H1 (cell line): Measurements from ENCODE around the gene ZHX3. TPM values are rescaled to one million over a fixed set of nuclear protein-coding genes. Genes with fewer than 3 reads are reported as not detected.

Experiments
- CTCF ChIA-PET: fragments of 300-600 bp; sonication (Branson Sonifier 250); formaldehyde crosslinking; loops from one replicate; lab custom pipeline; 2021; ENCODE audit not compliant: partially characterized antibody; lab: Charles Lee
- POLR2A ChIA-PET: fragments of 300-600 bp; sonication (Branson Sonifier 250); formaldehyde crosslinking; loops from one replicate; lab custom pipeline; 2021; ENCODE audit warnings: inconsistent platforms; ENCODE audit not compliant: partially characterized antibody; lab: Charles Lee
- DNase-seq, 2 experiments: peaks; one replicate each; pipeline versions ENCODE4 v3.0.0 to v3.0.0-alpha.2; 2010 to 2022; ENCODE audit warnings: low spot score in 2 of 2, low read depth in 1 of 2, mixed read lengths in 1 of 2
- FAIRE-seq: peaks from 2 replicates; lab custom pipeline; 2011; peaks lifted over from hg19 to GRCh38; lab: Jason Lieb, UNC
- H2AFZ ChIP-seq: 2 replicates; pipeline ENCODE4 v1.8.1; 2012; ENCODE audit warnings: low read length, inconsistent platforms
- H2AK5ac ChIP-seq: 2 replicates; pipeline ENCODE4 v1.6.1; 2013; ENCODE audit warnings: low read depth, low read length
- H2BK120ac ChIP-seq: replicated peaks from 2 replicates; pipeline ENCODE3; 2013; ENCODE audit warnings: low read depth, low read length, inconsistent platforms
- H2BK12ac ChIP-seq: 2 replicates; pipeline ENCODE4 v1.6.1; 2013; ENCODE audit warnings: low read depth, low read length
- H2BK15ac ChIP-seq: 2 replicates; pipeline ENCODE4 v1.6.1; 2013; ENCODE audit warnings: low read length
- H2BK20ac ChIP-seq: 2 replicates; pipeline ENCODE4 v1.6.1; 2013; ENCODE audit warnings: low read length
- H2BK5ac ChIP-seq: 2 replicates; pipeline ENCODE4 v1.6.1; 2013; ENCODE audit warnings: low read depth, low read length
- H3K14ac ChIP-seq: 2 replicates; pipeline ENCODE4 v1.6.1; 2013; ENCODE audit warnings: inconsistent platforms; ENCODE audit not compliant: insufficient read length
- H3K18ac ChIP-seq: 2 replicates; pipeline ENCODE4 v1.6.1; 2013; ENCODE audit warnings: low read length; ENCODE audit errors: extremely low read depth
- H3K23ac ChIP-seq: 2 replicates; pipeline ENCODE4 v1.6.1; 2013; ENCODE audit warnings: inconsistent platforms; ENCODE audit not compliant: insufficient read length
- H3K23me2 ChIP-seq: 2 replicates; pipeline ENCODE4 v1.6.1; 2013; ENCODE audit warnings: low read depth, low read length
- H3K27ac ChIP-seq: 2 replicates; pipeline ENCODE4 v1.6.1; 2011; ENCODE audit warnings: low read depth, low read length, inconsistent platforms
- H3K27me3 ChIP-seq, 4 experiments: replicated peaks in 1 of 4; 1 replicate in 1 of 4; 2 replicates in 3 of 4; pipeline versions ENCODE4 v1.6.1 to v1.8.1; 2011 to 2013; ENCODE audit warnings: low read length in 3 of 4, mild to moderate bottlenecking in 3 of 4, inconsistent platforms in 2 of 4, mixed read lengths in 2 of 4, moderate library complexity in 1 of 4; ENCODE audit not compliant: control insufficient read depth in 3 of 4, insufficient read depth in 3 of 4; ENCODE audit errors: extremely low read depth in 1 of 4
- H3K36me3 ChIP-seq, 4 experiments: 2 replicates each; pipeline versions ENCODE4 v1.6.1 to v1.8.1; 2011 to 2013; ENCODE audit warnings: mild to moderate bottlenecking in 4 of 4, low read length in 3 of 4, moderate library complexity in 2 of 4, control low read depth in 1 of 4, inconsistent platforms in 1 of 4; ENCODE audit not compliant: insufficient read depth in 4 of 4, control insufficient read depth in 2 of 4
- H3K4ac ChIP-seq: replicated peaks from 2 replicates; pipeline ENCODE3; 2013; ENCODE audit warnings: low read length, low read depth, mixed read lengths, inconsistent platforms; ENCODE audit not compliant: insufficient read length
- H3K4me1 ChIP-seq, 4 experiments: replicated peaks in 1 of 4; 1 replicate in 1 of 4; 2 replicates in 3 of 4; pipeline versions ENCODE4 v1.6.1 to v1.8.1; 2011 to 2013; ENCODE audit warnings: low read length in 3 of 4, inconsistent platforms in 2 of 4, mixed read lengths in 1 of 4; ENCODE audit not compliant: insufficient read depth in 4 of 4, control insufficient read depth in 3 of 4
- H3K4me2 ChIP-seq, 2 experiments: 2 replicates each; pipeline versions ENCODE4 v1.6.1 to v1.8.1; 2011 to 2013; ENCODE audit warnings: low read depth in 2 of 2, low read length in 2 of 2, control low read depth in 1 of 2, inconsistent platforms in 1 of 2, mild to moderate bottlenecking in 1 of 2; ENCODE audit not compliant: insufficient read depth in 1 of 2
- H3K4me3 ChIP-seq, 4 experiments: fragments of 200-600, 300-600 bp in 1 of 4; sonication (generic), shearing (Covaris generic), sonication (Bioruptor Twin) in 1 of 4; 2 replicates each; pipeline versions ENCODE4 v1.5.1 to v1.8.1; 2011 to 2016; ENCODE audit warnings: low read length in 4 of 4, low read depth in 3 of 4, control low read depth in 2 of 4, inconsistent platforms in 2 of 4, mild to moderate bottlenecking in 2 of 4, mixed read lengths in 1 of 4, moderate library complexity in 1 of 4; ENCODE audit not compliant: insufficient read depth in 2 of 4; ENCODE audit errors: extremely low read depth in 1 of 4
- H3K56ac ChIP-seq: replicated peaks from 2 replicates; pipeline ENCODE3; 2013; ENCODE audit warnings: low read depth, mild to moderate bottlenecking, mixed read lengths, low read length, inconsistent platforms; ENCODE audit not compliant: insufficient read length
- H3K79me1 ChIP-seq: 2 replicates; pipeline ENCODE4 v1.6.1; 2013; ENCODE audit warnings: low read depth, low read length, control low read depth
- H3K79me2 ChIP-seq, 2 experiments: 2 replicates each; pipeline versions ENCODE4 v1.6.1 to v1.8.1; 2012 to 2013; ENCODE audit warnings: low read length in 2 of 2, mild to moderate bottlenecking in 2 of 2, inconsistent platforms in 1 of 2; ENCODE audit not compliant: insufficient read depth in 2 of 2, control insufficient read depth in 1 of 2
- H3K9ac ChIP-seq, 4 experiments: replicated peaks in 1 of 4; 1 replicate in 1 of 4; 2 replicates in 3 of 4; pipeline versions ENCODE4 v1.6.1 to v1.8.1; 2011 to 2013; ENCODE audit warnings: low read depth in 3 of 4, low read length in 3 of 4, control low read depth in 2 of 4, mild to moderate bottlenecking in 2 of 4, moderate library complexity in 2 of 4, inconsistent platforms in 1 of 4; ENCODE audit errors: extremely low read depth in 1 of 4
- H3K9me3 ChIP-seq, 2 experiments: 2 replicates each; pipeline versions ENCODE4 v1.6.1 to v1.8.1; 2012 to 2013; ENCODE audit warnings: mild to moderate bottlenecking in 2 of 2, moderate library complexity in 2 of 2, control low read depth in 1 of 2, inconsistent platforms in 1 of 2, low read depth in 1 of 2, low read length in 1 of 2, mixed read lengths in 1 of 2; ENCODE audit not compliant: insufficient read depth in 2 of 2
- H4K20me1 ChIP-seq, 2 experiments: replicated peaks in 1 of 2; 2 replicates each; pipeline versions ENCODE3 to v1.8.1; 2011 to 2013; ENCODE audit warnings: inconsistent platforms in 2 of 2, low read length in 2 of 2, mild to moderate bottlenecking in 1 of 2; ENCODE audit not compliant: insufficient read depth in 2 of 2, control insufficient read depth in 1 of 2
- H4K5ac ChIP-seq: 2 replicates; pipeline ENCODE4 v1.6.1; 2013; ENCODE audit warnings: low read length, low read depth, mixed read lengths, inconsistent platforms; ENCODE audit not compliant: insufficient read length
- H4K8ac ChIP-seq: 2 replicates; pipeline ENCODE4 v1.8.0; 2013; ENCODE audit warnings: mild to moderate bottlenecking, moderate library complexity, low read length, inconsistent platforms; ENCODE audit not compliant: insufficient read depth; ENCODE audit errors: extremely low read depth
- H4K91ac ChIP-seq: replicated peaks from 2 replicates; pipeline ENCODE3; 2013; ENCODE audit warnings: low read length, mixed read lengths, inconsistent platforms; ENCODE audit not compliant: insufficient read length
- BRCA1 ChIP-seq: IDR thresholded peaks from 2 replicates; pipeline ENCODE4 v1.6.1; 2012; ENCODE audit warnings: low read depth, low read length, improper control_type of control experiment
- CHD1 ChIP-seq: IDR thresholded peaks from 2 replicates; pipeline ENCODE4 v1.6.1; 2012; ENCODE audit warnings: low read depth, low read length, improper control_type of control experiment
- GTF2F1 ChIP-seq: IDR thresholded peaks from 2 replicates; pipeline ENCODE4 v1.6.1; 2012; ENCODE audit warnings: low read depth, low read length, improper control_type of control experiment, borderline replicate concordance
- HDAC6 ChIP-seq: IDR thresholded peaks from one replicate; pipeline ENCODE4 v1.7.1; 2012; ENCODE audit warnings: low read depth, mild to moderate bottlenecking, inconsistent platforms, low read length, moderate library complexity
- JUND ChIP-seq: IDR thresholded peaks from 2 replicates; pipeline ENCODE4 v1.6.1; 2011; ENCODE audit warnings: mild to moderate bottlenecking, improper control_type of control experiment, low read length
- NANOG ChIP-seq: IDR thresholded peaks from 2 replicates; pipeline ENCODE4 v1.6.1; 2011; ENCODE audit warnings: low read length, low read depth, mild to moderate bottlenecking, inconsistent platforms; ENCODE audit not compliant: insufficient read depth, poor library complexity, severe bottlenecking
- RBBP5 ChIP-seq: IDR thresholded peaks from 2 replicates; pipeline ENCODE4 v1.7.1; 2012; ENCODE audit warnings: low read depth, mild to moderate bottlenecking, inconsistent platforms, low read length, moderate library complexity, borderline replicate concordance
- SAP30 ChIP-seq: fragments of 300-600 bp; sonication (generic); IDR thresholded peaks from 2 replicates; pipeline ENCODE4 v1.7.1; 2012; ENCODE audit warnings: low read length, moderate library complexity, mild to moderate bottlenecking, inconsistent platforms; ENCODE audit not compliant: insufficient read depth, insufficient replicate concordance
- SIX5 ChIP-seq: IDR thresholded peaks from 2 replicates; pipeline ENCODE4 v1.6.1; 2011; ENCODE audit warnings: mild to moderate bottlenecking, low read depth, low read length
- TAF1 ChIP-seq: IDR thresholded peaks from 2 replicates; pipeline ENCODE4 v1.6.1; 2011; ENCODE audit warnings: mild to moderate bottlenecking, low read depth, low read length
- TCF12 ChIP-seq: IDR thresholded peaks from 2 replicates; pipeline ENCODE4 v1.6.1; 2011; ENCODE audit warnings: low read depth, mild to moderate bottlenecking, low read length
- YY1 ChIP-seq: IDR thresholded peaks from 2 replicates; pipeline ENCODE4 v1.6.1; 2011; ENCODE audit warnings: low read depth, mild to moderate bottlenecking, low read length
- WGBS, 2 experiments: shearing (Covaris generic) in 1 of 2; methylation state at CpG; one replicate each; pipeline versions ENCODE4 v1.1.6 to v1.1.7; 2013 to 2015; ENCODE audit warnings: low lambda C conversion rate in 2 of 2, mixed read lengths in 2 of 2, inconsistent platforms in 1 of 2, low coverage in 1 of 2, missing lambda C conversion rate in 1 of 2; ENCODE audit not compliant: insufficient replicate concordance in 2 of 2, insufficient coverage in 1 of 2, insufficient read length in 1 of 2; ENCODE audit errors: extremely low coverage in 1 of 2, missing lambda C conversion rate in 1 of 2; 5-methylcytosine and 5-hydroxymethylcytosine counted together
- polyA plus RNA-seq, 7 experiments: library from polyadenylated mRNA; depleted of rRNA in 3 of 7; stranded (reverse) in 5 of 7; unstranded in 2 of 7; fragments of >200 nt in 5 of 7; fragments of 200-250 nt in 2 of 7; gene quantifications; 1 replicate in 5 of 7; 2 replicates in 1 of 7; 4 replicates in 1 of 7; pipeline versions ENCODE4 v1.2.1 to v1.2.3, GENCODE V29; 2011 to 2013; ENCODE audit warnings: missing spikeins in 2 of 7, mixed read lengths in 2 of 7
- total RNA-seq: library from RNA; stranded (reverse); fragmentation: NEBNext Ultra II Directional; extraction: Animal tissue kit (Norgen Biotek cat#: 25700); gene quantifications from 2 replicates; pipeline ENCODE4 v1.2.1, GENCODE V29; 2021

ZHX3 gene
- total and polyA plus RNA-seq, 2 of the 8 experiments (the other 6 are each of a cell fraction or from before 2014, with no cell fraction given), result 1.00 to 7.8 TPM

- no peak overlapping the region for H2BK15ac ChIP-seq
- H3K56ac ChIP-seq, result no peak overlapping the region
- no peak overlapping the region for H3K4ac ChIP-seq
- H2AFZ ChIP-seq, result no peak overlapping the region
- H3K23me2 ChIP-seq, result no peaks in the 10 kb centered on the region
- no peak for DNase-seq
- TF ChIP-seq NANOG, result no peak
- no peak for TF ChIP-seq SIX5
- no peak for TF ChIP-seq YY1
- TF ChIP-seq JUND, result no peak
- no peak for TF ChIP-seq BRCA1
- no peak for TF ChIP-seq TCF12
- no peak for TF ChIP-seq HDAC6
- TF ChIP-seq CHD1, result no peak
- no peak for TF ChIP-seq SAP30
- TF ChIP-seq GTF2F1, result no peak
- TF ChIP-seq RBBP5, result no peak
- TF ChIP-seq TAF1, result no peak
- ChIA-PET CTCF (interaction anchor here (0.8 to 5.9 kb wide), 11 partner anchors 10 to 209 kb away, joined by 3 to 40 read pairs (median 4); partner anchors contain the start of gene LPIN3), POLR2A (interaction anchor here (1.1 to 2.8 kb wide), 6 partner anchors 9 to 186 kb away, joined by 3 to 10 read pairs (median 6); partner anchors contain the start of gene LPIN3)
- H3K4me3 ChIP-seq, result no peak overlapping the region
- peaks cover 0 to 6% (median 5%) of the 10 kb centered on the region in 4 experiments; a peak in 6 of 8 replicates for H3K36me3 ChIP-seq
- H3K14ac ChIP-seq, result no peak overlapping the region
- H3K79me1 ChIP-seq, result peaks cover 62% of the 10 kb centered on the region
- no peak for FAIRE-seq
- H3K4me2 ChIP-seq, result no peak overlapping the region; a peak in 1 of 4 replicates
- H2BK5ac ChIP-seq, result no peak overlapping the region
- H4K8ac ChIP-seq, result no peak overlapping the region
- no peak overlapping the region for H2BK12ac ChIP-seq
- no peak overlapping the region for H3K18ac ChIP-seq
- no peak overlapping the region for H2BK120ac ChIP-seq
- peaks cover 49 to 98% of the 10 kb centered on the region in 2 experiments for H3K79me2 ChIP-seq
- H2BK20ac ChIP-seq, result no peak overlapping the region
- H4K91ac ChIP-seq, result no peak overlapping the region
- H3K27me3 ChIP-seq, result no peaks in the 10 kb centered on the region
- no peak overlapping the region for H2AK5ac ChIP-seq
- no peaks in the 10 kb centered on the region for H3K9me3 ChIP-seq
- no peak overlapping the region for H3K23ac ChIP-seq
- no peak overlapping the region for H3K9ac ChIP-seq
- no peak overlapping the region for H4K5ac ChIP-seq
- WGBS, 2 experiments, result 91% methylated on average over 7 of the region's 8 CpGs; no CpG with 5 or more reads in 1 of the 2 experiments
- peaks cover 42 to 64% of the 10 kb centered on the region in 2 experiments for H4K20me1 ChIP-seq
- no peak overlapping the region for H3K27ac ChIP-seq
- peaks cover 0 to 16% (median 7%) of the 10 kb centered on the region in 4 experiments; a peak in 4 of 7 replicates for H3K4me1 ChIP-seq
These were observed 162.9 kb downstream of the ZHX3 start for GRCh38 chr20:41154436-41155176.
